Esophagus muscularis mucosa (tissue), 4 donors: Measurements from ENCODE around the gene MRPL58. TPM values are rescaled to one million over a fixed set of nuclear protein-coding genes. Genes with fewer than 3 reads are reported as not detected.
A peak's percentile ranks its signal among the peaks of the same experiment; 100 is the strongest.

Experiments used
- DNase-seq: peaks from one replicate; pipeline ENCODE4 v3.0.0-alpha.2; 2017; ENCODE audit errors: extremely low spot score
- H3K27ac ChIP-seq, 4 donors: fragments of 200-600 bp; sonication (generic); replicated peaks in 1 of 4; 1 replicate in 3 of 4; 2 replicates in 1 of 4; pipeline ENCODE4 v1.5.1; 2016 to 2019; ENCODE audit warnings: mild to moderate bottlenecking in 1 of 4
- H3K27me3 ChIP-seq, 4 donors: fragments of 200-600 bp; sonication (generic); one replicate each; pipeline versions ENCODE4 v1.5.1 to v1.6.0; 2016 to 2019
- H3K36me3 ChIP-seq, 4 donors: fragments of 200-600 bp; sonication (generic); one replicate each; pipeline ENCODE4 v1.5.1; 2016 to 2019
- H3K4me1 ChIP-seq, 4 donors: fragments of 200-600 bp; sonication (generic); one replicate each; pipeline ENCODE4 v1.5.1; 2016 to 2019
- H3K4me3 ChIP-seq, 4 donors: fragments of 200-600 bp; sonication (generic); 1 replicate in 2 of 4; 2 replicates in 2 of 4; pipeline ENCODE4 v1.5.1; 2016 to 2019; ENCODE audit warnings: mild to moderate bottlenecking in 4 of 4, moderate library complexity in 1 of 4
- H3K9me3 ChIP-seq, 4 donors: fragments of 200-600 bp; sonication (generic); 1 replicate in 3 of 4; 2 replicates in 1 of 4; pipeline ENCODE4 v1.5.1; 2016 to 2019
- CTCF ChIP-seq, 3 experiments: fragments of 200-600 bp in 2 of 3; fragments of 450-650 bp in 1 of 3; sonication (generic) in 2 of 3; IDR thresholded peaks; one replicate each; pipeline ENCODE4 v1.5.1; 2017 to 2019; ENCODE audit warnings: antibody characterized with exemption in 3 of 3, mild to moderate bottlenecking in 2 of 3, moderate library complexity in 1 of 3
- EP300 ChIP-seq: sonication (generic); formaldehyde crosslinking; IDR thresholded peaks from one replicate; pipeline ENCODE4 v1.6.1; 2017; ENCODE audit warnings: antibody characterized with exemption
- POLR2A ChIP-seq: fragments of 450-650 bp; IDR thresholded peaks from one replicate; pipeline ENCODE4 v1.6.1; 2017; ENCODE audit warnings: antibody characterized with exemption, moderate library complexity, mild to moderate bottlenecking, low read depth
- POLR2AphosphoS5 ChIP-seq, 2 donors: sonication (generic); formaldehyde crosslinking; IDR thresholded peaks; one replicate each; pipeline ENCODE4 v1.6.1; 2017; ENCODE audit warnings: antibody characterized with exemption in 2 of 2
- WGBS: methylation state at CpG from one replicate; pipeline ENCODE4 v1.1.5; 2018; 5-methylcytosine and 5-hydroxymethylcytosine counted together
- intact Hi-C: fragments of 100-400 bp; cut with DNase I; formaldehyde crosslinking; loops from one replicate; pipeline ENCODE4 v1.15.1; 2023
- total RNA-seq, 4 donors: library from RNA; depleted of rRNA; stranded (reverse); fragments of >200 nt; gene quantifications; one replicate each; pipeline versions ENCODE4 v1.1.0 to v1.2.1, GENCODE V29; 2016

The MRPL58 gene
- total RNA-seq, 4 donors from 2014 or later: 34.9 to 47.8 (median 40.2) TPM

GRCh38 chr17:75033346-75034235 lies 21.1 kb downstream of the MRPL58 start:
- H3K4me3 ChIP-seq: peak overlapping the region; percentile 67 to 88 (median 76)
- H3K9me3 ChIP-seq: no peaks in the 10 kb centered on the region
- intact Hi-C loops: loop anchor here (5.0 kb wide), 2 partner anchors 46 to 61 kb away; partner anchors contain the start of genes CDR2L and HID1
- no peak for TF ChIP-seq EP300
- peak; percentile 42 to 88 for TF ChIP-seq POLR2AphosphoS5 (IDR thresholded peaks at IDR 0.05)
- H3K36me3 ChIP-seq: peaks cover 5 to 9% (median 7%) of the 10 kb centered on the region in 4 donors
- peaks cover 37 to 52% (median 50%) of the 10 kb centered on the region in 4 donors for H3K4me1 ChIP-seq
- peak; percentile 100 for DNase-seq
- H3K27me3 ChIP-seq: no peaks in the 10 kb centered on the region
- under 1% methylated on average over 34 of the region's 36 CpGs for WGBS
- H3K27ac ChIP-seq: peak overlapping the region; percentile 92 to 98 (median 96)

GRCh38 chr17:75034236-75034908 lies 21.9 kb downstream of the MRPL58 start:
- H3K4me3 ChIP-seq: peak overlapping the region; percentile 67 to 88 (median 76)
- intact Hi-C loops: loop anchor here (5.0 kb wide), 2 partner anchors 47 to 62 kb away; partner anchors contain the start of genes CDR2L and HID1
- WGBS: 1% methylated on average over 34 of the region's 43 CpGs
- DNase-seq: peak; percentile 98
- H3K27me3 ChIP-seq: no peaks in the 10 kb centered on the region
- peaks cover 13 to 17% (median 14%) of the 10 kb centered on the region in 4 donors for H3K36me3 ChIP-seq
- peak overlapping the region; percentile 92 to 98 (median 96) for H3K27ac ChIP-seq
- TF ChIP-seq POLR2AphosphoS5 (IDR thresholded peaks at IDR 0.05): peak in 1 of 2 donors; percentile 62
- no peak for TF ChIP-seq CTCF (IDR thresholded peaks at IDR 0.05)
- peak; percentile 14 for TF ChIP-seq POLR2A
- TF ChIP-seq EP300: no peak
- H3K4me1 ChIP-seq: peaks cover 37 to 52% (median 50%) of the 10 kb centered on the region in 4 donors
- H3K9me3 ChIP-seq: no peaks in the 10 kb centered on the region

GRCh38 chr17:75036643-75037268 lies 24.3 kb downstream of the MRPL58 start:
- peak; percentile 96 for DNase-seq
- Histone ChIP-seq H3K4me1 (peaks cover 37 to 52% (median 50%) of the 10 kb centered on the region in 4 donors), H3K36me3 (peaks cover 34 to 41% (median 38%) of the 10 kb centered on the region in 4 donors), H3K27ac (peak overlapping the region; percentile 92 to 98 (median 96)), H3K27me3 (no peaks in the 10 kb centered on the region), H3K4me3 (peak overlapping the region in 3 of 4 donors; percentile 2 to 30 (median 19)), H3K9me3 (no peaks in the 10 kb centered on the region)
- TF ChIP-seq EP300: no peak
- no peak for TF ChIP-seq POLR2A
- no peak for TF ChIP-seq CTCF (IDR thresholded peaks at IDR 0.05)
- peak; percentile 64 to 80 for TF ChIP-seq POLR2AphosphoS5 (IDR thresholded peaks at IDR 0.05)
- intact Hi-C loops: no loop called here
- 62% methylated on average over 27 of the region's 27 CpGs for WGBS

DNA sequence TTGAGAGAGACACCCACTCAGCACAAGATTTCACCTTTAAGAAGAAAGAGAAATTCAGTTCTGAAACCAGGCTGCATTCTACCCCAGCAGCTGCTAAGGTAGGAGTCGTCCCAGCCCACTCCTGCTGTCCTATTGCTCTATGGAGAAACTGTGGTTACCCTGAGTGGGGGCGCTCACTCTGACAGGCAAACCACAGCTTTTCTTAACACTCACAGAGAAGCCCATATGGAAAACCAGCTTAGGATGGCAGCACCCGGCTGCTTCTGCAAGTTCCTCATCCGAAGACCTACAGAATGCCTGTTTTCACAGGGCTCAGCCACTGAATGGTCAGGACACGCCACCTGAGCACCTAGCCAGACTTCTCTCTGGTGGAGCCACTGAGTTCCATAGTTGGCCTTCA lies 26.8 kb downstream of the MRPL58 start:
- Histone ChIP-seq H3K36me3 (peaks cover 38 to 48% (median 44%) of the 10 kb centered on the region in 4 donors), H3K4me3 (no peak overlapping the region), H3K4me1 (peaks cover 17 to 31% (median 29%) of the 10 kb centered on the region in 4 donors), H3K9me3 (no peaks in the 10 kb centered on the region), H3K27me3 (no peaks in the 10 kb centered on the region), H3K27ac (no peak overlapping the region)
- TF ChIP-seq CTCF (IDR thresholded peaks at IDR 0.05): no peak
- no peak for TF ChIP-seq POLR2A
- no peak for TF ChIP-seq EP300
- TF ChIP-seq POLR2AphosphoS5 (IDR thresholded peaks at IDR 0.05): no peak
- DNase-seq: no peak
- WGBS: 73% methylated on average over 5 of the region's 5 CpGs
- intact Hi-C loops: no loop called here
